ENCODE data around the gene NRG2. TPM values are rescaled to one million over a fixed set of nuclear protein-coding genes. Genes with fewer than 3 reads are reported as not detected.
A peak's percentile ranks its signal among the peaks of the same experiment; 100 is the strongest.

NRG2 gene
- total RNA-seq, 2 donors from 2014 or later = 5.6 to 6.5 TPM

- Histone ChIP-seq H3K27me3 (no peaks in the 10 kb centered on the region), H3K4me1 (peaks cover 8% of the 10 kb centered on the region), H3K4me3 (no peak overlapping the region), H3K27ac (no peak overlapping the region), H3K9me3 (no peaks in the 10 kb centered on the region), H3K36me3 (replicated peaks in 1 of 2; ENCODE audit: insufficient read depth in 1 of 2, low read depth in 2 of 2) (no peaks in the 10 kb centered on the region)
- 81 to 92% methylated on average over 1 of the region's 1 CpG for WGBS, 2 donors
- intact Hi-C loops (cut with DNase I) = no loop called here
- DNase-seq = no peak
- TF ChIP-seq, protein P1, sequence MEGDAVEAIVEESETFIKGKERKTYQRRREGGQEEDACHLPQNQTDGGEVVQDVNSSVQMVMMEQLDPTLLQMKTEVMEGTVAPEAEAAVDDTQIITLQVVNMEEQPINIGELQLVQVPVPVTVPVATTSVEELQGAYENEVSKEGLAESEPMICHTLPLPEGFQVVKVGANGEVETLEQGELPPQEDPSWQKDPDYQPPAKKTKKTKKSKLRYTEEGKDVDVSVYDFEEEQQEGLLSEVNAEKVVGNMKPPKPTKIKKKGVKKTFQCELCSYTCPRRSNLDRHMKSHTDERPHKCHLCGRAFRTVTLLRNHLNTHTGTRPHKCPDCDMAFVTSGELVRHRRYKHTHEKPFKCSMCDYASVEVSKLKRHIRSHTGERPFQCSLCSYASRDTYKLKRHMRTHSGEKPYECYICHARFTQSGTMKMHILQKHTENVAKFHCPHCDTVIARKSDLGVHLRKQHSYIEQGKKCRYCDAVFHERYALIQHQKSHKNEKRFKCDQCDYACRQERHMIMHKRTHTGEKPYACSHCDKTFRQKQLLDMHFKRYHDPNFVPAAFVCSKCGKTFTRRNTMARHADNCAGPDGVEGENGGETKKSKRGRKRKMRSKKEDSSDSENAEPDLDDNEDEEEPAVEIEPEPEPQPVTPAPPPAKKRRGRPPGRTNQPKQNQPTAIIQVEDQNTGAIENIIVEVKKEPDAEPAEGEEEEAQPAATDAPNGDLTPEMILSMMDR (IDR thresholded peaks at IDR 0.05) = no peak
- no peak for TF ChIP-seq POLR2A (IDR thresholded peaks at IDR 0.05)
- ATAC-seq = no peak
These were observed 30.7 kb downstream of the NRG2 start for GRCh38 chr5:140012443-140012842.

GRCh38 chr5:140011297-140011802 lies 31.7 kb downstream of the NRG2 start:
- Histone ChIP-seq H3K27ac (no peak overlapping the region), H3K36me3 (replicated peaks in 1 of 2; ENCODE audit: insufficient read depth in 1 of 2, low read depth in 2 of 2) (no peaks in the 10 kb centered on the region), H3K9me3 (no peaks in the 10 kb centered on the region), H3K27me3 (no peaks in the 10 kb centered on the region), H3K4me3 (no peak overlapping the region), H3K4me1 (peaks cover 8% of the 10 kb centered on the region)
- 65% methylated on average over 3 of the region's 3 CpGs for WGBS, 2 donors
- TF ChIP-seq, protein P1 (IDR thresholded peaks at IDR 0.05) = no peak
- TF ChIP-seq POLR2A (IDR thresholded peaks at IDR 0.05) = no peak
- intact Hi-C loops (cut with DNase I) = no loop called here
- peak; percentile 53 for ATAC-seq
- DNase-seq = peak in 3 of 4 donors; percentile 19 to 47 (median 28)

DNA sequence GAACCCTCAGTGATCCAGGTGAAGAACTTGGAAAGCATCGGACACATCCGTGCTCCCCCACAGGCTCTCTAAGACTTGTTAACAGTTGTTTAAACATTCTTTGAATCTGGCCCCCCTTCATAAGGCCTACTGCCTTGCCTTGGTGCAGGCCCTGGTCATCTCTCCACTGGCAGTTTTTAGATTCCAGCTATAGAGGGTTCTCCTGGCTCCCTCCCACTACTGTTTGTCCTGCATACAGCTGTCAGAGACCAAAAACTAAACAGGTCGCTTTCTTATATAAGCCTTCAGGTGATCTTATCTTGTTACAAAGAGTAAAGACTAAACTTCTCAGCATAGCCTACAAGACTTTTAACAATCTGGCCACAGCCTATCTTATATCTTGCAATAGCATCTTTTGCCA lies 32.3 kb downstream of the NRG2 start:
- H3K4me1 ChIP-seq = peaks cover 8% of the 10 kb centered on the region
- 77 to 84% methylated on average over 3 of the region's 3 CpGs for WGBS, 2 donors
- ATAC-seq (no peak), DNase-seq (no peak)
- H3K9me3 ChIP-seq = no peaks in the 10 kb centered on the region
- no peaks in the 10 kb centered on the region for H3K36me3 ChIP-seq (replicated peaks in 1 of 2; ENCODE audit: insufficient read depth in 1 of 2, low read depth in 2 of 2)
- no peak overlapping the region for H3K4me3 ChIP-seq
- TF ChIP-seq POLR2A (IDR thresholded peaks at IDR 0.05) = no peak
- TF ChIP-seq, protein P1 (IDR thresholded peaks at IDR 0.05) = no peak
- intact Hi-C loops (cut with DNase I) = no loop called here
- H3K27ac ChIP-seq = no peak overlapping the region
- H3K27me3 ChIP-seq = no peaks in the 10 kb centered on the region

DNA sequence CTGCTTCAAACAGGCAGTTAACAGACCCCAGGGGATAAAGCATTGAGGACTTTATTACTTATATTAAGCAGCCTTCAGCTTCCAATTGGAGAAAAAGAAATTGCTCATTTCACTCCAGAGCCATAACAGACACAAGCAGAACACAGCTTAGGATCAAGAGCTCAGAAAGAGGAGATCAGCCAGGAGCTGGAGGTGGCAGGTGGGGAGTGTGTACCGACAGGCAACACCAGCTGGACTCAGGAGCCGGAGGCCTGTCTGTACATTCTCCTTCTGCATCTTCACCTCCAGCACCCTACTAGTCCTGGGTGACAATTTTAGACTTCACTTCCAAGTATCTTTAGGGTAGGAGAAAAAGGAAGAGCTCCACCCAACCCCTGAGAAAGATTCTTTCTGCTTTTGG lies 35.8 kb downstream of the NRG2 start:
- Histone ChIP-seq H3K4me3 (no peak overlapping the region), H3K9me3 (no peaks in the 10 kb centered on the region), H3K36me3 (replicated peaks in 1 of 2; ENCODE audit: insufficient read depth in 1 of 2, low read depth in 2 of 2) (no peaks in the 10 kb centered on the region), H3K27ac (no peak overlapping the region), H3K27me3 (no peaks in the 10 kb centered on the region), H3K4me1 (peaks cover 8% of the 10 kb centered on the region)
- DNase-seq = no peak
- WGBS, 2 donors = 90 to 92% methylated on average over 2 of the region's 2 CpGs
- intact Hi-C loops (cut with DNase I) = no loop called here
- ATAC-seq = no peak
- no peak for TF ChIP-seq POLR2A (IDR thresholded peaks at IDR 0.05)
- TF ChIP-seq, protein P1 (IDR thresholded peaks at IDR 0.05) = no peak

DNA sequence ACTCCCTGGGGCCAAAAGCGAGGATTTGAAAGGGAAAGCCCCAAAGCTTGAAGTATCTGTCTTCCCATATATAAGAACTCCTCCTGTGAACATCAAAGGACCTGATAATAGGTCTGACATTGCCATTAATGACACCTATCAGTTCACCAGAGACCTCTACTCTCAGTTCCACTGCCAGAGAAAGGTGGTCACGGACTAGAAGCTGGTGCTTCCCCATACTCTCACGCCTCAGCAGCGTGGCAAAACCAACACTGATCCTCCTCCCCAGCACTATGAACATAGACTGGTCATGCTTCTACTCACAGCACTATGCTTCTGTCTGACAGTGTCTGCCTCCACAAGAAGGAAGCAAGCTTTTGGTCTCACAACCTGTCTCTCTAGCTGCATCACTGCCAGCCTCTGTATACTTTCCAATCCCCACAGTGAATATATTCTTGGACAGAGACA lies 37.9 kb downstream of the NRG2 start:
- TF ChIP-seq POLR2A (IDR thresholded peaks at IDR 0.05) = no peak
- TF ChIP-seq, protein P1 (IDR thresholded peaks at IDR 0.05) = no peak
- no peaks in the 10 kb centered on the region for H3K36me3 ChIP-seq (replicated peaks in 1 of 2; ENCODE audit: insufficient read depth in 1 of 2, low read depth in 2 of 2)
- H3K27me3 ChIP-seq = no peaks in the 10 kb centered on the region
- 82 to 93% methylated on average over 4 of the region's 4 CpGs for WGBS, 2 donors
- peaks cover 11% of the 10 kb centered on the region for H3K4me1 ChIP-seq
- ATAC-seq (no peak), DNase-seq (no peak)
- intact Hi-C loops (cut with DNase I) = no loop called here
- H3K27ac ChIP-seq = no peak overlapping the region
- H3K4me3 ChIP-seq = no peak overlapping the region
- no peaks in the 10 kb centered on the region for H3K9me3 ChIP-seq

Data from body of pancreas (tissue), 4 donors.